EH (cell line): ENCODE measurements around the gene C21orf58.

Experiments used
- DNase-seq: peaks from one replicate; pipeline ENCODE4 v3.0.0-alpha.2; 2015; ENCODE audit warnings: low read depth

Gene C21orf58

GRCh38 chr21:46352913-46353312, 29.2 kb upstream of the C21orf58 start:
- DNase-seq, result no peak

DNA sequence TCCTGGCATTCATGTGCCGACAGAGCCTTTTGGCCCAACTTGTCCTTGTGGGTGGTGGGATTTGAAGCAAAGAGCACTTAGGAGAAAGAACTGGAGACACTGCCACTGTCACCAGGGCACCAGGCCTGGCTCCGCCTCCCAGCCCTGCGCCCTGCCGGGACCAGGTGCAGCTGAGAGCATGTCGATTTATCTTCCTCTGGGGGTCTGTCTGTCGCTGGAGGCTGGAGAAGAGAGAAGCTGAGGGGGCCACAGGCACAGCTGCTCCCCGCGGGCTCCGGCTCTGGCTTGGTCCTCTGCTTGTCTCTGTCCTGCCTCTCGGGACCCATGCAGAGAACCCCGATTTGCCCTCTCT, 28.5 kb upstream of the C21orf58 start:
- no peak for DNase-seq

DNA sequence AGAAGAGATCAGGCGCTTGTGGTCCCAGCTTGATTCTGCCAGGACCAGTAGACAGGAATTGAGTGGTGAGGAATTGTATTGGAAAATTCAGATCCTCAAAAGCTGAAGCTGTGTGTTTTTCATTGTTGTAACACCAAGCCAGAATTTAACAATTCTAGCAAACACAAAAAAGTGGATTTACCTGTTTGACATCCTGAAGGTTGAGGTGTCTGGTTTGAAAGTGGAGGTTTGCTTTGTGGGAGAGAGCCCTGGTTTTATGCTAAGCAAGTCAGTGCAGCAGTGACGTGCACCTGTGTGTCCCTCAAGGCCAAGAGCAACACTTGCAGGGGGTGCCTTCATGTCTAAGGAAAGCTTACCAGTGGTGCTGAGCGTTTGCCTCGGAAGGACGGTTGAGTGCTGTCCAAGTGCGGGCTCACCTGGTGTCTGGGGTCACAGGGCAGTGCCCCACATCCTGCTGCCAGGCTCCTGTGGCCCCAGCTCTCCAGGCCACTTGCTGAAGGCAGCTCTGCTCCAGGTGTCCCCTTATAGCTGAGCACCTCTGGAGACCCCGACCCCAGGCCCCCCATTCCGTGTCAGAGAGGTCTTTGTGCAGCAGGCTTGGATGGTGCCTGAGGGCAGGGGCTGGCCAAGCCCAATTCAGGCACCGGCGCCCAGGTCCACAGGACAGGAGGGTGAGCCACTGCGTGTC, 27.9 kb upstream of the C21orf58 start:
- no peak for DNase-seq

DNA sequence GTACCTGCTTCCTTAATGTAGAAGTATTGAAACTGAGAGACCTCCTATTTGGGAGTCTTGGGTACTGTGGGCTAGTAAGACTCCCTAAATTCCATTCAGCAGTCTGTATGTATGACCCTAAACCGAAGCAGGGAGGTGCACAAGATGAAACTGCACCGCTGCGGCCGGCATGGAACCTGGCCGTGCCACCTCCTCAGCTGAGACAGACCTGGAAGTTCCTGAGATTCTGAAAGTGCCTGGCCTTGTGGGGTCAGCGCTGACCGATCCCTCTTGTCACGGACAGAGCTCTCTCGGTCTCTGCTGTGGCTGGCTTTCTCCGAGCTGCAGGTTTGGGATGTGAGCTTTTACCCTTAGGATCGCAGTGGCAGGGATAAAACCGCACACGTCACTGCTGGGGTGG, 27.3 kb upstream of the C21orf58 start:
- DNase-seq, result no peak

GRCh38 chr21:46350571-46350970, 26.9 kb upstream of the C21orf58 start:
- DNase-seq, result no peak

DNA sequence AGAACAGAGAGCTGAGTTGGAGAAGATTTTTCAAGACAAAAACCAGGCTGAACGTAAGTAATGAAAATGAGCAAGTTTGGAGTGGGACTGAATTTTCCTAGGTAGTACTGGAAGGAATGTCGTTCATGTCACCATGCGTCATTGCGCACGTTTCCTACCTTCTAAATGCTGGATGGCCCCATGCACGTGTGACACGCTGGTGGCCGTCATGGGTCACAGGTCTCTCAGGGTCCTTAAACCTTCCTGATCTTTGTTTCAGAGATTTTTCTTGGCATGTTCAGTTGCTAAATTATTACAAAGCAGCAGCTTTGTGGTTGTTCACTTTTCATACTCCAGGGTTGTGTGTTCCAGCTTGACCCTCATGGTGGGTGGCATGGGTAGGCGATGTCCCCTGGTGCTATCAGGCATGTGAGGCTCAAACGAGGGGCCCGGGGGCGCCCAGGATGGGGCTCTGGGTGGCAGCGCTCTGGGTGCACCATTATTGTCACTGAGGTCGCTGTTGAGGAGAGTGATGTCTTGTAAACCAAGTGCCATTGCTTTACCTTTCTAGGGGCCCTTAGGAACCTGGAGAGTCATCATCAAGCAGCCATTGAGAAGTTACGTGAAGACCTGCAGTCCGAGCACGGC, 25.6 kb upstream of the C21orf58 start:
- DNase-seq, result no peak

GRCh38 chr21:46347791-46348381, 24.2 kb upstream of the C21orf58 start:
- DNase-seq, result no peak

DNA sequence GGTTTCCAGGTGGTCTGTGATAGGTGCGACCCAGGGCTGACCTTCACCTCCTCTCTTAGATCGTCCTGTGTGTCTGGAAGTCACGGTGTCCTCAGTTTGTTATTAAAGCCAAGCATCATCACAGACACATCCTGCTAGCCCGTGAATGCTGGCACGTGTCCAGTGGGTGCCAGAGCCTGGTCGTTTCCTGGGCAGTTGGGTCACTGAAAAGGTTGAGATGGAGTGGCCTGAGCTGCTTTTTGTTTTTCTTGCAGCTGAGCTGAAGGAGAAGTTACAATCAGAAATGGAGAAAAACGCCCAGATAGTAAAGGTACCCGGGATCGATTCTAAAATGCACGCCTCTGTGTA, 23.5 kb upstream of the C21orf58 start:
- DNase-seq, result no peak

DNA sequence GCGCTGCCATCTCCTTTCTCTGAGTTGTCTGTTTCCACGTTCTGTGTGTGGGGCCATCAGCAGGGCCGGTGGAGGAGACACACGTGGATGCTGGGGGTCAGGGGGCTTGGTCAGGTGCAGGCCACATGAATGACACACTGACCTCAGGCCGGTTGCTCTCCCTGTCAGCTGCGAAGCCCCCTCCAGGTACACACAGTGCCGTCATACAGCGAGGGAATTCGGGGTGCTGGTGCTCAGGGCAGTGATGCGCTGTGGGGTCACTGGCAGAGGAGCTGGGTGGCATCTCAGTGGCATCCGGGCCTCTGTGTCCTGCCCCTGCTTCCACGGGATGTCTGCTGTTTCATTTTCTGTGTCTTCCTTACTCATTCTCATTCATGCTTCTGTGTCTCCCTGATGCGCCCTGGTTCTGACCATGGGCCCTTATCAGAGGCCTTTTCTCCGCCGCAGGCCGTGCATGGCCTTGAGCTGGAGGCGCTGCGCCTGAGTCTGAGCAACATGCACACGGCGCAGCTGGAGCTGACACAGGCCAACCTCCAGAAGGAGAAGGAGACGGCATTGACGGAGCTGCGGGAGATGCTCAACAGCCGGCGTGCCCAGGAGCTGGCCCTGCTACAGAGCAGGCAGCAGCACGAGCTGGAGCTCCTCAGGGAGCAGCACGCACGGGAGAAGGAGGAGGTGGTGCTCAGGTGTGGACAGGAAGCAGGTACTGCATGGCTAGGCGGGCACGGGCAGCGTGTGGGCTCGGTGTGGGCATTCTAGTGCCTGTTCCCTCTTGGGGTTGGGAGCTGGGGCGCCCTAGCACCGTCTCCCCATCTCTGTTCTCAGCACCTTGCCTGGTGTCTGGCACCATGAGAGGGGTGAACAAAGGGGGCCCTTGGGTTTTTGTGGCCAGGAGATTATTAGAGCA, 22.9 kb upstream of the C21orf58 start:
- no peak for DNase-seq

DNA sequence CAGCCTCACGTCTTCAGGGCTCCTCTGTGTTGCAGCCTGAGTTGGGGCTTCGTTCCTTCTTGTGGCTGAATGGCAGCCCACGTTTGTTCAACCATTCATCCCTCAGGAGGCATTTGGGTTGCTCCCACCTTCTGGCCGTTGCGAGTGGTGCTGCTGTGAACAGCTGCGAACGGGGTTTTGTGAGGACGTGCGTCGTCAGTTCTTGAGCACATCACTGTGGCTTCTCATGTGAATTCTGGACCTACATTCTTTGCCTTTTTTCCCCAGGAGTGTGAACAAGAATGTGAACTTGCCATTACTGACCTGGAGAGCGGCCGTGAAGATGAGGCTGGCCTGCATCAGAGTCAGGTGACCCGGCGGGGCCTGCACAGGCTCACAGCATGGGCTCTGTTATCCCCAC, 22.2 kb upstream of the C21orf58 start:
- DNase-seq, result no peak

- DNase-seq, result no peak
Observed at GRCh38 chr21:46344219-46344915, 20.7 kb upstream of the C21orf58 start.

GRCh38 chr21:46340998-46341397, 17.3 kb upstream of the C21orf58 start:
- DNase-seq, result no peak

GRCh38 chr21:46336603-46337002, 12.9 kb upstream of the C21orf58 start:
- no peak for DNase-seq

- DNase-seq, result no peak
Observed at GRCh38 chr21:46334351-46335140, 10.9 kb upstream of the C21orf58 start.

DNA sequence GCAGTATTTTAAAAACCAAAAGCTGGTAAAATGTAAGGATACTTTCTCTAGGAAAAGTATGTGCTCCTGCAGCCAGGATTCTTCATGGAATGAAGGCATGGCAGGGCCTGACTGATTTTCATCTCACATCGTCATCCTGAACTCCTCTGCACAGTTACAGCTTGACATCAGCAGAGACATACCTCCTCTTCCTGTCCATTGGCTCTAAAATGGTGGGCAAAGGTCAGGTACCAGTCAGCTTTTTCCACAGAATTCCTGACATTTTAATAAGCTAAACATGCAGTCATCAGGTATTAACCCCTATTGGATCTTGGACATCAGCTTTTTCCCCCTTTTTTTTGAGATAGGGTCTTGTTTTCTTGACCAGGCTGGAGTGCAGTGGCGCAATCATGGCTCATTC, 6.1 kb upstream of the C21orf58 start:
- peak; percentile 16 for DNase-seq

- no peak for DNase-seq
Observed at GRCh38 chr21:46328151-46328550, 4.5 kb upstream of the C21orf58 start.

- no peak for DNase-seq
Observed at GRCh38 chr21:46327711-46328110, 4.0 kb upstream of the C21orf58 start.

DNA sequence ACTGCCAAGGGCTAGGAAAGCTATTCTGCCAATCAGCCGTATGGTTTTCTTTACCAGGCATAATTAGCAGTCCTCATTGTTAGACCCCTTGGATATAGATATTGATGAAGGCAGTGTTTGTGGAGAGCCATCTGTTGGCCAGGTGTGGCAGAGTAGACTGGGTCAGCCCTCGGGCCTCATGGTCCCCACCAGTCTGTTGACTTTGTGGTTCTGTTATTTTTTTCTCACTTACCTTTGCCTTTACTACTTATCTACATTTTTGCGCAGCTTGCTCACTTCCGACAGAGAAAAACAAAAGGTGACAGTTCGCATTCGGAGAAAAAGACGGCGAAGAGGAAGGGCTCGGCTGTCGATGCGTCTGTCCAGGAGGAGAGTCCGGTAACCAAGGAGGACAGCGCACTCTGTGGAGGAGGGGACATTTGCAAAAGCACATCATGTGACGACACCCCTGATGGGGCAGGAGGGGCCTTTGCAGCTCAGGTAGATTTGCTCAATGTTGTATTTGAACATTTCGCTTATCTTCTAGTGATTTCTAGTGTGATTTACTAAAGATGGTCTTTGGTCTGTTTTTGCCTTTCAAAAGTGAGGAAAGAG, 2.5 kb upstream of the C21orf58 start:
- no peak for DNase-seq

GRCh38 chr21:46325073-46325912, 1.6 kb upstream of the C21orf58 start:
- DNase-seq, result peak; percentile 61
